GM23338 (cell line): ENCODE data around the gene LRMDA.

Experiments used
- CREB1 ChIP-seq: fragments of 250-450 bp; sonication (Bioruptor Pico); IDR thresholded peaks from 2 replicates; pipeline ENCODE4 v1.5.0; 2020; ENCODE audit warnings: low read depth, mild to moderate bottlenecking, moderate library complexity
- CTCF ChIP-seq, 2 experiments: fragments of 200-600 bp in 1 of 2; sonication (generic) in 1 of 2; conservative IDR thresholded peaks; 2 replicates each; pipeline versions ENCODE4 v1.5.1 to v1.6.1; 2016 to 2017; ENCODE audit warnings: antibody characterized with exemption in 2 of 2, low read depth in 2 of 2, mild to moderate bottlenecking in 2 of 2, moderate library complexity in 1 of 2
- EZH2 ChIP-seq: fragments of 200-600 bp; sonication (generic); IDR thresholded peaks from one replicate; pipeline ENCODE4 v1.8.0; 2017; ENCODE audit warnings: antibody characterized with exemption, mild to moderate bottlenecking, low read depth; ENCODE audit not compliant: unreplicated experiment
- EZH2phosphoT487 ChIP-seq: fragments of 200-600 bp; sonication (generic); IDR thresholded peaks from one replicate; pipeline ENCODE4 v1.8.1; 2018; ENCODE audit warnings: antibody characterized with exemption; ENCODE audit not compliant: unreplicated experiment
- JUNB ChIP-seq: IDR thresholded peaks from one replicate; pipeline ENCODE4 v1.6.1; 2016; ENCODE audit warnings: antibody characterized with exemption; ENCODE audit not compliant: unreplicated experiment
- POLR2AphosphoS5 ChIP-seq: IDR thresholded peaks from 2 replicates; pipeline ENCODE4 v1.6.1; 2016; ENCODE audit warnings: antibody characterized with exemption, low read depth
- REST ChIP-seq: IDR thresholded peaks from one replicate; pipeline ENCODE4 v1.6.1; 2018; ENCODE audit warnings: antibody characterized with exemption; ENCODE audit not compliant: unreplicated experiment
- TF ChIP-seq, protein P1 (sequence below): IDR thresholded peaks from 2 replicates; pipeline ENCODE4 v1.6.1; 2016; ENCODE audit warnings: antibody characterized with exemption

GRCh38 chr10:75462865-75463264, 31.4 kb downstream of the LRMDA start:
- TF ChIP-seq CTCF (conservative IDR thresholded peaks at IDR 0.05; ENCODE audit: low read depth in 2 of 2) (no peak), POLR2AphosphoS5 (no peak), REST (no peak), JUNB (no peak), EZH2 (no peak), EZH2phosphoT487 (no peak), CREB1 (CRISPR knock-in tag) (no peak)
- TF ChIP-seq, protein P1, sequence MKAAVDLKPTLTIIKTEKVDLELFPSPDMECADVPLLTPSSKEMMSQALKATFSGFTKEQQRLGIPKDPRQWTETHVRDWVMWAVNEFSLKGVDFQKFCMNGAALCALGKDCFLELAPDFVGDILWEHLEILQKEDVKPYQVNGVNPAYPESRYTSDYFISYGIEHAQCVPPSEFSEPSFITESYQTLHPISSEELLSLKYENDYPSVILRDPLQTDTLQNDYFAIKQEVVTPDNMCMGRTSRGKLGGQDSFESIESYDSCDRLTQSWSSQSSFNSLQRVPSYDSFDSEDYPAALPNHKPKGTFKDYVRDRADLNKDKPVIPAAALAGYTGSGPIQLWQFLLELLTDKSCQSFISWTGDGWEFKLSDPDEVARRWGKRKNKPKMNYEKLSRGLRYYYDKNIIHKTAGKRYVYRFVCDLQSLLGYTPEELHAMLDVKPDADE = no peak
